MV-4-11 (cell line): ENCODE measurements around the gene SFT2D1.
"Not testable (repeated sequence)": the region's sequence is repeated elsewhere in the genome, so short reads cannot be mapped to it uniquely, and the experiment has no call there.

Source experiments
- DNase-seq: peaks from one replicate; lab custom pipeline; 2025; lab: John Stamatoyannopoulos, UW

The SFT2D1 gene

GRCh38 chr6:166342349-166343149, at the start of gene SFT2D1:
TSS of gene SFT2D1 (minus strand) at chr6:166342545. CDS start at chr6:166342481, 64 bp downstream.
- peak; percentile 86 for DNase-seq

DNA sequence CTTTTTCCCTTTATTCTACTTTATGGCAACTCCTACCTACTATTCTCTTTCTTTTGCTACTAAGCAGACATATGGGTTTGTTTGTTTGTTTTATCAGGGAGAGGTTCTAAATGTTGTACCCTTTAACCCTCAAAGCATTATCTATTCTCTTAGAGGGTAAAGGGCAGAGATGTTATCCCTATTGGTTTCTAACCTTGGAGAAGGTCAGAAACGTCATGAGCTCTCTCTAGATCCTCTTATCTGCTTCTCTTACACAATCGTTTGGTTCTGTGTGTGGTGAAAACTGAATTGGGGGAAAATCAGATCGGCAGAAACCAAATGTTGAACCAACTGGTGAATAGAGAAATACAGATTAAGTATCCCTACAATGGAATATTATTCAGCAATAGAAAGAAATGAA, 46.8 kb upstream of the SFT2D1 start:
- peak; percentile 57 for DNase-seq

DNA sequence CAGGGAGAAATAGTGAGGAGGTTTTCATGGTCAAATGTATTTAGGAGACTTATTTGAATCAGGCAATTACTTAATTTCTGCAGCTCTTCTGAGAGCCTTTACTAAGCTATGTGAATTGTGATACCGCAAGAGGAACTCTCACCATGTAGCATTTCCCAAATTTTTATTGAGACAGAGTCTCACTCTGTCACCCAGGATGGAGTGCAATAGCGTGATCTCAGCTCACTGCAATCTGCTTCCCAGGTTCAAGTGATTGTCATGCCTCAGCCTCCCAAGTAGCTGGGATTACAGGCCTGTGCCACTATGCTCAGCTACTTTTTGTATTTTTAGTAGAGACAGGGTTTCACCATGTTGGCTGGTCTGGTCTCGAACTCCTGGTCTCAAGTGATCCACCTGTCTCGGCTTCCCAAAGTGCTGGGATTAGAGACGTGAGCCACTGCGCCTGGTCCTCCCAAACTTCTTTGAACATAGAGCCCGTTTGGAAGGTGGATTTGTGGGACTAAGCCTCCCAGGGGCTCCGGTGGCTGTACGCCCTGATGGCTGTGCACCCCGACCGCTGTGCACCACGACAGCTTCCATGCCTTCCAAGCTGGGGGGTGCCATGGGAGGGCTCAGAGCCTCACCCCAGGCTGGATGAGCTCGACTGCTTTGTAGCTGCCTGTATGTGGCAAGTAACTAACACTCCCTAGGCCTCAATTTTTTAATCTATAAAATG, 46.1 kb upstream of the SFT2D1 start:
- no peak for DNase-seq

GRCh38 chr6:166387642-166388289, 45.4 kb upstream of the SFT2D1 start:
- DNase-seq = peak; percentile 23

DNA sequence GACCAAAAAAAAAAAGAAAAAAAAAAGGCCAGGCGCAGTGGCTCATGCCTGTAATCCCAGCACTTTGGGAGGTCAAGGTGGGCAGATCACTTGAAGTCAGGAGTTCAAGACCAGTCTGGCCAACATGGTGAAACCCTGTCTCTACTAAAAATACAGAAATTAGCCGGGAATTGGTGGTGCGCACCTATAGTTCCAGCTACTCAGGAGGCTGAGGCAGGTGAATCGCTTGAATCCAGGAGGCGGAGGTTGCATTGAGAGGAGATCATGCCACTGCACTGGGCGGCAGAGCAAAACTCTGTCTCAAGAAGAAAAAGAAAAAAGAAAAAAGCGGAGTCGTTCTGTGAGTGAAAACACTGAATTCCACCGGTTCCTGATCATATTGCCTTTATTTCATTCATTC, 44.8 kb upstream of the SFT2D1 start:
- DNase-seq = not testable (repeated sequence)

GRCh38 chr6:166386111-166386510, 43.8 kb upstream of the SFT2D1 start:
- no peak for DNase-seq

DNA sequence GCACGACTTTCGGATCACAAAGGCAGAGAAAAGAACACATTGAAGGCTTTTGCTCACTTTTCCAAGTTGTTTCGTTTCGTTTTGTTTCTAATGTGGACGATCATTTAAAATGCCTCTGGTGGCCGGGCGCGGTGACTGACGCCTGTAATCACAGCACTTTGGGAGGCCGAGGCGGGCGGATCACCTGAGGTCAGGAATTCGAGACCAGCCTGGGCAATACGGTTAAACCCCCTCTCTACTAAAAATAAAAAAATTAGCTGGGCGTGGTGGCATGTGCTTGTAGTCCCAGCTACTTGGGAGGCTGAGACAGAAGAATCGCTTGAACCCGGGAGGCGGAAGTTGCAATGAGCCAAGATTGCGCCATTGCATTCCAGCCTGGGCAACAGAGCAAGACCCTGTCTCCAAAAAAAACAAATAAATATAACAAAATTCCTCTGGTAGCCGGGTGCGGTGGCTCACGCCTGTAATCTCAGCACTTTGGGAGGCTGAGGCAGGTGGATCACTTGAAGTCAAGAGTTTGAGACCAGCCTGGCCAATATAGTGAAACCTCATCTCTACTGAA, 41.5 kb upstream of the SFT2D1 start:
- not testable (repeated sequence) for DNase-seq

DNA sequence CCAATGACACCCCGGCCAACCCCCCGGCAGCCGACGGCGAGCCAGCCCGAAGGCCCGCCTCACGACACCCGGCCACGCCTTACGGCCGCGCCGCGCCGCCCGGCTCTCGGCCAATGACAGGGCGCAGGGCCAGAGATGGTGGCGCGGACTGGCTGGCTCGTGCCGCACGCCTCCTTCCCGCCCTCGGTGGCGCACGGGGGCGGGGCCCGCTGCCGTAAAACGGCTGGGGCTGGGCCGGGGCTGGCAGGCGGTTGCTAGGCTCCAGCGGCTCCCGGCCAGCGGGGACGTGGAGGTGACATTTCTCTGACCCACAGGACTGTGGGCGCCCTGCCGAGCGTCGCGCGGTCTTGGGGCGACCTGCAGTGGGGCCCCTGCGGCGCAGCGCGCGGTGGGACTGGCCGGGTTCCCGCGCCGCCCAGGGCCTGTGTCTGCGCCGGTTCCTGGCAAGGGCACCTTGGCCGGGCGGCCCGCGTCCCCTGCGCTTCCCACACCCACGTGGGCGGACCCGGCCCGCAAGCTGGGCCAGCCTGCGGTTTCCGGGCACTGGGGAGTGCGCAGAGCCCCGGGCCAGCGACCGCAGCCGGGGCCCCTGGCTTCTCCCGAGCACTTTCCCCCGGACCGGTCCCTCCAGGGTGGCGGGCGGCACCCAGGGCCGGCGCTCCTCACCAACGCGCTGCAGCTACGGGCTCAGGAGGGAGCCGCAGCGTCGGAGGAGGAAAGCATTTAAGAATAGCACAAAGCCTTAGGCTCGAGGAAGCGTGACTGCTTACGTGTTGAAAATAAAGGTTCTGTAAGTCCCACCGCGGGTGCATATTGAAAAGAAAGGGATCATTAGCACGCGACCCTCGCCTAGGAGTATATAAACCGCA, 40.8 kb upstream of the SFT2D1 start, which contains the start of gene MPC1:
Gene MPC1, minus strand, starts transcription at position 8 of the 869 bp plus-strand sequence. CDS start 64 bp downstream, outside the sequence.
- DNase-seq = peak; percentile 93

- DNase-seq = no peak
These were observed 40.2 kb upstream of the SFT2D1 start for GRCh38 chr6:166382500-166382932.

GRCh38 chr6:166381733-166382499, 39.6 kb upstream of the SFT2D1 start:
- DNase-seq = peak; percentile 78

DNA sequence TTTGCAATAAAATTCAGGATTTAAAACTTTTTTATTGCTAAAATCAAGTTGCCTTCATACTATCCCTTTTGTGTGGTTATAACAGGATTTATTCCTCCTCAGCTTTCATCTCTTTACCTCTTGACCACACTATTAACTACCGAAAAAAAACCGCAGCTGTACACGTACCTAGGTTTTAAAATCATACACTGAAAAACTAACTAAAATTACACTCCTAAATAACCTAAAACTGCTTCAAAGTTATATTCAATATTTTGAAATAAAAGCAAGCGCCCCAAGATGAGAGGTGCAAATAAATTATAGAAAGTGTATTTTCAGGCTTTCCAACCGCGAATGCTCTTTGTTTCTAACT, 39.0 kb upstream of the SFT2D1 start:
- no peak for DNase-seq

DNA sequence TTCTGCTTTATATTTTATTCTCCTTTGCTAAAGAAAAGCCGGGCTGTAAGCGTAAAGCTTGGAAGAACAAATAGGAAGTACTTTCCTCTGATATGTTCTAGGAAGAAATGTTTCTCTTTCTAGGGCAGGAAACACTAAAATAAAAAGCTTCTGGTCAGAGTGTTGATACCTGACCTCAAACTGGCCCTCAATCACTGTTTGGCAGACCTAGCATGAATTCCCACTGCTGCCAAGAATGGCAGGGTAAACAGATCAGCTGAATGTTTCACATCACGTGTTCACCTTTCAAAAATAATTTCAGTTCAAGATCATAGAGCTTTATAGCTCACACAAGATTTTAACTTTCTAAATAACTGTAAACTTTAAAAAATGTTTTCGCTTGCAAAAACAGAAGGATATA, 37.5 kb upstream of the SFT2D1 start:
- DNase-seq = no peak

DNA sequence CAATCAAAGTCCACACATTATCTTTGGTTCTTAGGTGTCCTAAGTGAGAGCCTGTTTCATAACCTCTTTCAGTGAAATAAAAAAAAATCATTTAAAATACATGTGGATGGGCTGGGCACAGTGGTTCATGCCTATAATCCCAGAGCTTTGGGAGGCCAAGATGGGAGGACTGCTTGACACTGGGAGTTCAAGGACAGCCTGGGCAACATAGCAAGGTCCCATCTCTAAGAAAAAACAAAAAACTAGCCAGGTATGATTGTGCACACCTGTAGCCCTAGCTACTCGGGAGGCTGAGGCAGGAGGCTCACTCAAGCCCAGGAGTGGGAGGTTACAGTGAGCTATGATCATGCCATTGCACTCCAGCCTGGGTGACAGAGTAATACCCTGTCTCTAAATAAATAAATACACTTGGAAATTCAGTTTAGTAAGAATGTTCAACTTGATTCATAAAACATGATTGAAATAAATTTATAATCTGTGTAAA, 36.8 kb upstream of the SFT2D1 start:
- no peak for DNase-seq

DNA sequence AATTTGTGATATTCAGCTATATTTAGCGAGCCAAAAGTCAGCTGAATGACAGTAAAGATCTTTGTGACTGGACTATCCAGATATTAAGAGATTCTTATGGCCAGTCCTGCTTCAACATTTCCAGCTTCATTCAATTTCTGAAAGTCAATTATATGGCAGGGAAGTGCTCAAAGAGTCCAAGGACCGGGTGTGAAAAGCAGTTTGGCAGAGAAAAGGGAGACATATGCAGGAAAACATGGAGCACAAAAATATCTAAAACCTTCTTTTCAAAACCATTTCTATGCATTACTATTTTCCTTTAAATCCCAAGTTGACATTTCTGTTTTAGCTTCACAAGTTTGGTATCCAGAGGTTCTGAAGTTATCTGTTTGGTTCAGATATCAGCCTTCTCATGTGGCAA, 35.4 kb upstream of the SFT2D1 start:
- DNase-seq = no peak

DNA sequence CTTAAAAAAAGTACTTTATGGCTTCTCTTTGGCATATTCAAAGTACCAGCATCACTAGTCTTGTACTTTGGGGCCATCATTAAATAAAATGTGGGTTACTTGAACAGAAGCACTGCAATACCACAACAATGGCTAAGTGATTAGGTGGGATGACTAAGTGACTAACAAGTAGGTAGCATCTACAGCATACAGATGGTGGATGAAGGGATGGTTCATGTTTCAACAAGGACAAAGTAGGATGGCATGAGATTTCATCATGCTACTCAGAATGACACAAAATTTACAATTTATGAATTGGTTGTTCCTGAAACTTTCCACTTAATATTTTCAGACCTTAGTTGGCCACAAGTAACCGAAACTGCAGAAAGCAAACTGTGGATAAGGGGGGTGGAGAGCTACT, 32.7 kb upstream of the SFT2D1 start:
- peak; percentile 30 for DNase-seq

- DNase-seq = no peak
These were observed 28.1 kb upstream of the SFT2D1 start for GRCh38 chr6:166370489-166370888.

DNA sequence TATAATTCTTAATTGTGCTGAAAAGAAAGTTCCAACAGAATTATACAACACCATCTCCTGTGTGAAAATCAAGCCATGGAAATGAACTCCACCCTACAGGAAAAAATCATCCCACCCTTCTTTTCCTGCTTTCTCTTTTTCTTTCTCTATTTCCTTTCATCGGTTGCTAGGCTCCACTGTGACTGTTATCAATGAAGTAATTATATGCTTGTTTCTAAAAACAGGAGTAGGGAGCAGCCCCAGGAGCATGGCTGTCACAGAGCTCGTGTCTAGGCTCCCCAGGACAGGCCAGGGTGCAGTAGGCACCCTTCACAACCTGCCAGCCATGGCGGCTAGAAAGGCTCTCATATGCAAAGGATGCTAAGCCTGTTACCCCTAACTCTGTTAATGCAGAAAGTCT, 27.4 kb upstream of the SFT2D1 start:
- no peak for DNase-seq

DNA sequence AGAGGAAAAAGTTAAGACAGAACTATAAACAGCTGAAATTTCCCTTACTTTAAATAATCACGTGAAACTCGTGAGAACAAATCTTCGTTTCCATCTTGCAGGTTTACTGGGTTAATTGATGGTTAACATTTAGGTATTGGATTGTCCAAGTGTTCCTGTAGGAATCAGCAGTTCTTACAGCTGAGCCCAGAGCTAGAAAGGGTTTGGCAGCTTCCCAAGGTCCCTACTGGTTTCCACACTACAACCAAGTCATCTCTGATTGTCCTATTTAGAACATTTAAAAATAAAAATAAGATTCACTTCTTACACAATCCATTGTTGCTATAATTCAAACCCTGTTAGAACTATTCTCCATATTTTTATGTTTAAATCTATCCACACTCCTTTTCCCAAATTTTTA, 24.6 kb upstream of the SFT2D1 start:
- DNase-seq = no peak

- DNase-seq = no peak
These were observed 23.5 kb upstream of the SFT2D1 start for GRCh38 chr6:166365806-166366205.

- peak; percentile 54 for DNase-seq
These were observed 22.9 kb upstream of the SFT2D1 start for GRCh38 chr6:166365221-166365620.

GRCh38 chr6:166364456-166364855, 22.1 kb upstream of the SFT2D1 start:
- DNase-seq = no peak
